Hepatocyte (in vitro differentiated cells): Measurements from ENCODE around the gene MTG1. TPM values are rescaled to one million over a fixed set of nuclear protein-coding genes. Genes with fewer than 3 reads are reported as not detected.

Experiments
- DNase-seq: peaks from one replicate; pipeline ENCODE4 v3.0.0-alpha.2; 2016; ENCODE audit warnings: low spot score
- H2AFZ ChIP-seq: fragments of 200-600 bp; sonication (generic); 2 replicates; pipeline ENCODE4 v1.6.0; 2016; ENCODE audit warnings: antibody characterized with exemption, mild to moderate bottlenecking
- H3K27ac ChIP-seq: fragments of 200-600 bp; sonication (generic); 2 replicates; pipeline ENCODE4 v1.5.1; 2016; ENCODE audit warnings: mild to moderate bottlenecking
- H3K27me3 ChIP-seq: fragments of 200-600 bp; sonication (generic); 2 replicates; pipeline ENCODE4 v1.6.1; 2016
- H3K36me3 ChIP-seq: fragments of 200-600 bp; sonication (generic); replicated peaks from 2 replicates; pipeline ENCODE4 v1.5.1; 2016; ENCODE audit warnings: low read depth; ENCODE audit not compliant: insufficient read depth
- H3K4me1 ChIP-seq: fragments of 200-600 bp; sonication (generic); 2 replicates; pipeline ENCODE4 v1.5.1; 2016; ENCODE audit warnings: mild to moderate bottlenecking, moderate library complexity; ENCODE audit not compliant: insufficient read depth
- H3K4me2 ChIP-seq: fragments of 200-600 bp; sonication (generic); 2 replicates; pipeline ENCODE4 v1.6.0; 2016
- H3K4me3 ChIP-seq: fragments of 200-600 bp; sonication (generic); 2 replicates; pipeline ENCODE4 v1.5.1; 2016; ENCODE audit warnings: mild to moderate bottlenecking
- H3K79me2 ChIP-seq: fragments of 200-600 bp; sonication (generic); 2 replicates; pipeline ENCODE4 v1.6.0; 2017; ENCODE audit warnings: mild to moderate bottlenecking
- H3K9me2 ChIP-seq: fragments of 200-600 bp; sonication (generic); replicated peaks from 2 replicates; pipeline ENCODE4 v1.6.0; 2017; ENCODE audit warnings: mild to moderate bottlenecking; ENCODE audit not compliant: insufficient read depth
- H3K9me3 ChIP-seq: fragments of 200-600 bp; sonication (generic); 2 replicates; pipeline ENCODE4 v1.5.1; 2016; ENCODE audit warnings: low read depth, mild to moderate bottlenecking
- H4K20me1 ChIP-seq: fragments of 200-600 bp; sonication (generic); 2 replicates; pipeline ENCODE4 v1.6.0; 2016; ENCODE audit warnings: mild to moderate bottlenecking; ENCODE audit not compliant: insufficient read depth, poor library complexity, severe bottlenecking
- EZH2 ChIP-seq: fragments of 200-600 bp; sonication (generic); IDR thresholded peaks from 2 replicates; pipeline ENCODE4 v1.6.1; 2016; ENCODE audit warnings: antibody characterized with exemption, mild to moderate bottlenecking, borderline replicate concordance
- EZH2phosphoT487 ChIP-seq: fragments of 200-600 bp; sonication (generic); IDR thresholded peaks from one replicate; pipeline ENCODE4 v1.6.1; 2018; ENCODE audit warnings: antibody characterized with exemption, mild to moderate bottlenecking, low read depth, moderate library complexity; ENCODE audit not compliant: unreplicated experiment, severe bottlenecking
- WGBS: methylation state at CpG from one replicate; pipeline ENCODE4 v1.1.6; 2016; ENCODE audit warnings: low lambda C conversion rate; ENCODE audit errors: missing lambda C conversion rate; 5-methylcytosine and 5-hydroxymethylcytosine counted together
- polyA plus RNA-seq: library from polyadenylated mRNA; unstranded; fragments of >200 nt; fragmentation: Nextera tagmentation; extraction: Ambion mirVana; gene quantifications from 2 replicates; pipeline ENCODE4 v1.2.1, GENCODE V29; 2016
- total RNA-seq: library from RNA; depleted of rRNA; stranded (reverse); fragments of >200 nt; gene quantifications from 2 replicates; pipeline ENCODE4 v1.2.3, GENCODE V29; 2014
- TF ChIP-seq, protein P1 (sequence below): fragments of 200-600 bp; sonication (generic); IDR thresholded peaks from 2 replicates; pipeline ENCODE4 v1.5.1; 2016; ENCODE audit warnings: antibody characterized with exemption, mild to moderate bottlenecking; ENCODE audit not compliant: poor library complexity

Gene MTG1
- total and polyA plus RNA-seq, 2 experiments from 2014 or later: 53.2 to 154 TPM

DNA sequence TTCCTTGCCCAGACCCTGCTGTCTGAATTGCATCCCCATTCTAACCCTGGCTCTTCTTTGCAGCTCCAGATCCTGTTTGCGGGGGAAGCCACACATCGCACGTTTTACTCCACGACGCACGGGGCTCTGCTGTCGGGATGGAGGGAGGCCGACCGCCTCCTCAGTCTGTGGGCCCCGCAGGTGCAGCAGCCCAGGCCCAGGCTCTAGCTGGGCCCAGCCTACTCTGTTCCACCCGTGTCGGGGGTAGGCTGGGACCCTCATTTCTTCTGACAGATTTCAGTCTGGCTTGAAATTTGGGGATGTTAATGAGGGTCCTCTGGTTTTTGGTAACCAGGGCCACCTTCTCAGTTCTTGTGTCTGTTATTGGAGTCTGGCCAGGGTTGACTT, 2.7 kb upstream of the MTG1 start:
- no peak for DNase-seq
- TF ChIP-seq EZH2 (no peak), EZH2phosphoT487 (no peak)
- Histone ChIP-seq H3K79me2 (peaks cover 19% of the 10 kb centered on the region), H3K27me3 (no peaks in the 10 kb centered on the region), H3K9me2 (no peaks in the 10 kb centered on the region), H3K4me1 (peaks cover 8% of the 10 kb centered on the region), H3K4me3 (no peak overlapping the region), H2AFZ (no peak overlapping the region), H3K27ac (no peak overlapping the region), H3K4me2 (no peak overlapping the region), H3K36me3 (no peaks in the 10 kb centered on the region), H4K20me1 (no peaks in the 10 kb centered on the region), H3K9me3 (no peaks in the 10 kb centered on the region)
- 95% methylated on average over 12 of the region's 12 CpGs for WGBS

DNA sequence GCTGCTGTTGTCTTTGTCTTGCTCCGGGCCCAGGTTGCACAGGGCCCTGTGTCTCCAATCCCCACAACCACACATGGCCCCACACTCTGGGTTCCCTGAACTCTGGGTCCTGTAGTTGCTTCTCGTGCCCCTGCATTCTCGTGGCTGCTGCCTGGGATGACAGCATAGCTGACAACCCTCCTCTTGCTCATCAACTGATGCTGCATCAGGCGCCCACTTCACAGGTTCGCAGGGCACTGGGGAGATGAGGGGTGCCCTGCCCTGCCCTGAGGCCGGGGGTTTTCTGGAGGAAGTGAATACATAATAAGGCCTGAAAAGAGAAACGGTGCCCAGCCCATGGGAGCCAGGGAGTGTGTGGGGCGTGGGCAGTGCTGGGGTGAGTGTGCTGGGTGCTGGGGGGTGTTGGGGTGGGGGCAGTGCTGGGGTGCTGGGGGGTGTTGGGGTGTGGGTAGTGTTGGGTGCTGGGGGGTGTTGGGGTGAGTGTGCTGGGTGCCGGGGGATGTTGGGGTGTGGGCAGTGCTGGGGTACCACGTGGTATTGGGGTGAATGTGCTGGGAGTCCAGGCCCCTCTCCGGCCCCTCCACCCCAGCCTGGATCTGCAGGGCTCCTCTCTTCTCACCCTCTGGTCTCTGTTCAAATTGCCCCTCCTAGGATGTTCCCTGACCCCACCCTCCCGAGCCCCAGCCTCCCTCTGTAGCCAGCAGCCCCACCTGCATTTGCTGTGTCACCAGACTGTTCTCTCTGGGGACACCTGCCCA, 2.0 kb upstream of the MTG1 start:
- no peaks in the 10 kb centered on the region for H3K9me2 ChIP-seq
- DNase-seq: no peak
- peaks cover 26% of the 10 kb centered on the region for H3K79me2 ChIP-seq
- no peaks in the 10 kb centered on the region for H4K20me1 ChIP-seq
- H3K4me3 ChIP-seq: no peak overlapping the region
- WGBS: 100% methylated on average over 8 of the region's 12 CpGs
- no peaks in the 10 kb centered on the region for H3K36me3 ChIP-seq
- H3K27ac ChIP-seq: no peak overlapping the region
- no peak overlapping the region for H2AFZ ChIP-seq
- H3K9me3 ChIP-seq: no peaks in the 10 kb centered on the region
- H3K4me2 ChIP-seq: no peak overlapping the region
- H3K27me3 ChIP-seq: no peaks in the 10 kb centered on the region
- H3K4me1 ChIP-seq: peaks cover 8% of the 10 kb centered on the region
- no peak for TF ChIP-seq EZH2
- TF ChIP-seq, protein P1, sequence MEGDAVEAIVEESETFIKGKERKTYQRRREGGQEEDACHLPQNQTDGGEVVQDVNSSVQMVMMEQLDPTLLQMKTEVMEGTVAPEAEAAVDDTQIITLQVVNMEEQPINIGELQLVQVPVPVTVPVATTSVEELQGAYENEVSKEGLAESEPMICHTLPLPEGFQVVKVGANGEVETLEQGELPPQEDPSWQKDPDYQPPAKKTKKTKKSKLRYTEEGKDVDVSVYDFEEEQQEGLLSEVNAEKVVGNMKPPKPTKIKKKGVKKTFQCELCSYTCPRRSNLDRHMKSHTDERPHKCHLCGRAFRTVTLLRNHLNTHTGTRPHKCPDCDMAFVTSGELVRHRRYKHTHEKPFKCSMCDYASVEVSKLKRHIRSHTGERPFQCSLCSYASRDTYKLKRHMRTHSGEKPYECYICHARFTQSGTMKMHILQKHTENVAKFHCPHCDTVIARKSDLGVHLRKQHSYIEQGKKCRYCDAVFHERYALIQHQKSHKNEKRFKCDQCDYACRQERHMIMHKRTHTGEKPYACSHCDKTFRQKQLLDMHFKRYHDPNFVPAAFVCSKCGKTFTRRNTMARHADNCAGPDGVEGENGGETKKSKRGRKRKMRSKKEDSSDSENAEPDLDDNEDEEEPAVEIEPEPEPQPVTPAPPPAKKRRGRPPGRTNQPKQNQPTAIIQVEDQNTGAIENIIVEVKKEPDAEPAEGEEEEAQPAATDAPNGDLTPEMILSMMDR: no peak
- TF ChIP-seq EZH2phosphoT487: no peak

DNA sequence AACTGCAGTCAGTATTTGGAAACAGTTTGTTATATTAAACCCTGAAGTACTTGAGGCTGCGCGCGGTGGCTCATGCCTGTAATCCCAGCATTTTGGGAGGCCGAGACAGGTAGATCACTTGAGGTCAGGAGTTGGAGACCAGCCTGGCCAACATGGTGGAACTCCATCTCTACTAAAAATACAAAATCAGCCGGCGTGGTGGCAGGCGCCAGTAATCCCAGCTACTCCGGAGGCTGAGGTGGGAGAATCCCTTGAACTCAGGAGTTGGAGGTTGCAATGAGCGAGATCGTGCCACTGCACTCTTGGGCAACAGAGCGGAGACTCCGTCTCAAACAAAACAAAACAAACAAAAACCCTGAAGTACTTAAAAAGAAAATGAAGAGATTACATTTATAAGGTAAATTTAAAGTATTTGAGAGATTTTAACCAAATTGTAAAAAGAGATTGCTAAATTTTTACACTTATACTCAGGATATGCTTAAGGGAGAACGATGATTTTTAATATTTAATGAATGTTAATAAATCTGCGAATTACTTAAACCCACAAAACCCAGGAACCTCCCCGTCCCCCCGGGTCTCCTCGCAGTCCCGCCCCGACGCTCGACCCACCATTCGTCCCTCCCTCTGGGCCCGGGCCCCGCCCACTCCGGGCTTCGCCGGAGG, 425 bp upstream of the MTG1 start:
- H3K79me2 ChIP-seq: peaks cover 36% of the 10 kb centered on the region
- peak overlapping the region; percentile 49 for H3K27ac ChIP-seq
- H3K4me1 ChIP-seq: peaks cover 8% of the 10 kb centered on the region
- H3K4me3 ChIP-seq: no peak overlapping the region
- TF ChIP-seq EZH2phosphoT487 (no peak), EZH2 (no peak)
- TF ChIP-seq, protein P1: no peak
- H3K27me3 ChIP-seq: no peaks in the 10 kb centered on the region
- H3K4me2 ChIP-seq: peak overlapping the region; percentile 67
- no peak for DNase-seq
- no peaks in the 10 kb centered on the region for H3K9me3 ChIP-seq
- 31% methylated on average over 27 of the region's 27 CpGs for WGBS
- H3K9me2 ChIP-seq: no peaks in the 10 kb centered on the region
- H4K20me1 ChIP-seq: no peaks in the 10 kb centered on the region
- no peaks in the 10 kb centered on the region for H3K36me3 ChIP-seq
- peak overlapping the region; percentile 88 for H2AFZ ChIP-seq

DNA sequence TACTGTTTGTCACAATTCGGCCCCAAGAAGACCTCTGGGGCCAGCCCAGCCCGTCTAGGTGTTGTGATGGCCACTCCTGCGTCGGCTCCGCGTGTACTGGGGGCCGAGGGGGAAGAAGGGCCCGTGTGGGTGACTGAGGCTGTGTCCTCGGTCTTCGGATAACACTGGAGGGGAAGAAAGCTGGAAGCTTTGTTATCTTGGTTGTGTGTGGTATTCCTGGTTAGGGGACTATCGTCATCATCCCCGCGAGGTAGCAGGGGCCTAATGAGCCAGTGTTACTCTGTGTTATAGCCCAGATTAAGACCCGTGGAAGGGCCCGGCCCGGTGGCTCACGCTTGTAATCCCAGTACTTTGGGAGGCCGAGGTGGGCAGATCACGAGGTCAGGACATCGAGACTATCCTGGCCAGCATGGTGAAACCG, 854 bp downstream of the MTG1 start:
- DNase-seq: no peak
- 23% methylated on average over 21 of the region's 21 CpGs for WGBS
- peak overlapping the region; percentile 96 for H3K27ac ChIP-seq
- H3K4me2 ChIP-seq: peak overlapping the region; percentile 88
- H3K36me3 ChIP-seq: no peaks in the 10 kb centered on the region
- H3K9me3 ChIP-seq: no peaks in the 10 kb centered on the region
- H2AFZ ChIP-seq: peak overlapping the region; percentile 75
- H3K27me3 ChIP-seq: no peaks in the 10 kb centered on the region
- no peaks in the 10 kb centered on the region for H3K9me2 ChIP-seq
- TF ChIP-seq EZH2 (no peak), EZH2phosphoT487 (no peak)
- TF ChIP-seq, protein P1: no peak
- H4K20me1 ChIP-seq: no peaks in the 10 kb centered on the region
- peaks cover 8% of the 10 kb centered on the region for H3K4me1 ChIP-seq
- H3K79me2 ChIP-seq: peaks cover 39% of the 10 kb centered on the region
- H3K4me3 ChIP-seq: peak overlapping the region; percentile 89
